Activated CD8-positive, alpha-beta T cell treated with anti-CD3 and anti-CD28 coated beads, Interleukin-2, amount 10 ng/mL, durations not matched to agents 7 days and 5 days (primary cell): ENCODE data around the gene GYPA. TPM values are rescaled to one million over a fixed set of nuclear protein-coding genes. Genes with fewer than 3 reads are reported as not detected.
"Not testable (repeated sequence)": the region's sequence is repeated elsewhere in the genome, so short reads cannot be mapped to it uniquely, and the experiment has no call there.

ENCODE experiments used
- ATAC-seq: fragments of 150-1000 bp; cut with Tn5 transposase; one replicate; pipeline ENCODE4 v1.10.0; 2021; ENCODE audit warnings: moderate library complexity
- CTCF ChIA-PET: fragments of 350-600 bp; sonication (Branson Sonifier 250); formaldehyde crosslinking; loops from one replicate; lab custom pipeline; 2021; ENCODE audit warnings: antibody characterized with exemption; lab: Charles Lee
- POLR2A ChIA-PET: fragments of 350-600 bp; sonication (Branson Sonifier 250); formaldehyde crosslinking; loops from one replicate; lab custom pipeline; 2021; ENCODE audit warnings: antibody characterized with exemption; lab: Charles Lee
- DNase-seq: peaks from one replicate; pipeline ENCODE4 v3.0.0-alpha.2; 2020
- H3K27ac Mint-ChIP-seq: one replicate; pipeline ENCODE4 v1.8.0; 2021; ENCODE audit warnings: mild to moderate bottlenecking, mixed read lengths
- H3K27me3 Mint-ChIP-seq: one replicate; pipeline ENCODE4 v1.8.0; 2021; ENCODE audit warnings: low read depth, mixed read lengths
- H3K36me3 Mint-ChIP-seq: one replicate; pipeline ENCODE4 v1.8.0; 2021; ENCODE audit warnings: low read depth, mixed read lengths
- H3K4me1 Mint-ChIP-seq: one replicate; pipeline ENCODE4 v1.8.0; 2021; ENCODE audit warnings: low read depth, mixed read lengths
- H3K4me3 Mint-ChIP-seq: one replicate; pipeline ENCODE4 v1.8.0; 2021; ENCODE audit warnings: mild to moderate bottlenecking, mixed read lengths
- H3K9me3 Mint-ChIP-seq: one replicate; pipeline ENCODE4 v1.8.0; 2022; ENCODE audit warnings: mixed read lengths; ENCODE audit not compliant: insufficient read depth
- total RNA-seq, 2 experiments: library from RNA; stranded (reverse); gene quantifications; one replicate each; pipeline ENCODE4 v1.2.3, GENCODE V29; 2021

GYPA gene
- not detected for total RNA-seq

DNA sequence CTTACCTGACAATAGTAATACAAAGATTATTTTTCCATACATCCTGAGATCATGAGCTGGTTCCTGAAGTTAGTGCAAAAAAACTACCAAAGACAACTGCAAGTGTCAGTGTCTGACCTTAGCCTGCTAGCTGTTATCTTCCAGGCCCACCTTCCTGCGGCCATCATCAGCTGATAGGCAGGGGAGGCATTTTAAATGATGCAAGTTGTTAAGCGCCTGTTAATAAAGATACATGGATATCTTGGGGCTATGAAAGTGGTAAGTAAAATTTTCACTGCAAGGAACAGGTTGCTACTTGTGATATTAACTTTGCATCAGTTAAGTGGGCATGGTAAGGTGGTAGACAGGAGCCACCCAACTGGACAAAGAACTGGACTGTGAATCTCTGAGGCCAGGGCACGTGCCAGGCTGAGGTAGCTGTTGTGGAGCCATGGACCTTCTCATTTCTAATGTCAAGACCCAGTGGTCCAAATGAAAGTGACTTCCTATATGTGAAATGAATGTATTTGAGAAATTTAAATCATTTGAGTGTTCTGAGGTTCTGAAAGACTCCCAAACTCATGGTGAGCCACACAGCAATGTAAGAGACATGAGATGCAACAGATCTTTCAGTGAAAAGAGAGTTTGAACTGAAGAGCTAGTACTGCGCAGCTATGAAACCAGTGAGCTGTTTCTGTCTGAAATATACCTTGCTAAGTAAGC lies at the start of gene GYPA:
Gene GYPA (minus strand): TSS at position 125 of the 702 bp plus-strand sequence. CDS start 83 bp downstream, at position 42.
- H3K9me3 Mint-ChIP-seq, H3K4me1 Mint-ChIP-seq, POLR2A ChIA-PET, ATAC-seq, H3K4me3 Mint-ChIP-seq, H3K36me3 Mint-ChIP-seq, H3K27ac Mint-ChIP-seq, H3K27me3 Mint-ChIP-seq, CTCF ChIA-PET, DNase-seq: not testable (repeated sequence)

DNA sequence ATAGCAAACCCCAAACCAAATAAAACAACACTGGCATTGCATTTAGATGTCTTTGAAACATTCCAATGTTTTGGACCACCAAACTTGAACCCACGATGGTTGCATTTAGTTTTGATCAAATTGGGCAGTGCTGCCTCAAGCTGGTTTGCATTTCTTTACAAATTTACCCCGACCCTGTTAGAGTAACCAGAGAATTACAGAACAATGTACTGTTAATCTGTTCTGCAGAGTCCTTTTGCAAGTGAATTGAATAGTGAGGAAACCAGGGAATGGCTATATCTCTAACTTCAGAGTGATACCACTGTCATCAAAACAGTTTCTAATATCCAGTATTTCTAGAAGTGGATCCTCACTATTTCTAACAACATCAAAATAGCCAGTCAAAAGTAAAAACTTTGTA lies 49.5 kb upstream of the GYPA start:
- ChIA-PET CTCF (no interaction called here), POLR2A (no interaction called here)
- Mint-ChIP-seq H3K27me3 (peaks cover 3% of the 10 kb centered on the region), H3K4me1 (no peaks in the 10 kb centered on the region), H3K9me3 (no peaks in the 10 kb centered on the region), H3K36me3 (no peaks in the 10 kb centered on the region), H3K4me3 (no peak overlapping the region), H3K27ac (no peak overlapping the region)
- no peak for DNase-seq
- no peak for ATAC-seq

DNA sequence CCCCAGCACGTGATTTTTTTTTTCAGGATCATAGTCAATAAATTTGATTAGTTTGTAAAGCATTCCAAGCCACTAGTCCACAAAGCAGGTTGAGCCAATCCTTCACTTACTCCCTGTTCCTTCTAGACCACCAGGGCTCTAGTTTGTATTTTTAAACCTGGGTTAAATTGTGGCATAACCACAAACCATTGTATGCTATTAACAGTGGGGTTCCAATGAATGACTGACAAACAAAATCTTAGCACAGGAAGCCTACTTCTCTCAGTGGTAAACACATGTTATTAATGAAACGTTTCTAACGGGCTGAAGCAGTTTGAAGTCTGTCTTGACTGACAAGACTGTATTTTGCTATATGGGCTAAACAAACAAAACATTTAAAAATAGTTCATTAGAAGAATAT lies 48.6 kb upstream of the GYPA start:
- CTCF ChIA-PET, result no interaction called here
- no peaks in the 10 kb centered on the region for H3K36me3 Mint-ChIP-seq
- H3K27me3 Mint-ChIP-seq, result peaks cover 5% of the 10 kb centered on the region
- no peak for ATAC-seq
- no peaks in the 10 kb centered on the region for H3K9me3 Mint-ChIP-seq
- no peak for DNase-seq
- no peaks in the 10 kb centered on the region for H3K4me1 Mint-ChIP-seq
- no peak overlapping the region for H3K4me3 Mint-ChIP-seq
- POLR2A ChIA-PET, result no interaction called here
- no peak overlapping the region for H3K27ac Mint-ChIP-seq

DNA sequence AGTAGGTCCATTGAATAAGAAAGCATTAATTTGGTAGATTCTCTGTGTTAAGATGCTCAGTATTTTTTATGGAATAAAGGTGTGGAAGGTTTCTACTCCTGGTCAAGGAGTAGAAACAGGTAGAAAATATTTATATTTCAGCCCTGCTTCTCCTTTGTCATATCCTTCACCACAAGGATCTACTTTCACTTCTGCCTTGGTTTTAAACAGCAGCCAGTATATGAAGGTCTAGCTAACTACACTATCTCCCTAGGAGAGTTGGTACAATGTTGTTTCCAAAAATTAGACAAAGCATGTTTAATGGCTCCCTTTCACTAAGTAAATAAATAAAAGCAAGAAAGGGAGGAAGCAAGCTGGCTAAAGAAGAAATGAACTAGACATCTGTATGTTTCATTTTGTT lies 44.6 kb upstream of the GYPA start:
- POLR2A ChIA-PET, result no interaction called here
- no peaks in the 10 kb centered on the region for H3K36me3 Mint-ChIP-seq
- CTCF ChIA-PET, result no interaction called here
- no peaks in the 10 kb centered on the region for H3K4me1 Mint-ChIP-seq
- ATAC-seq (no peak), DNase-seq (no peak)
- H3K27ac Mint-ChIP-seq, result no peak overlapping the region
- no peaks in the 10 kb centered on the region for H3K9me3 Mint-ChIP-seq
- H3K4me3 Mint-ChIP-seq, result no peak overlapping the region
- peaks cover 7% of the 10 kb centered on the region for H3K27me3 Mint-ChIP-seq

DNA sequence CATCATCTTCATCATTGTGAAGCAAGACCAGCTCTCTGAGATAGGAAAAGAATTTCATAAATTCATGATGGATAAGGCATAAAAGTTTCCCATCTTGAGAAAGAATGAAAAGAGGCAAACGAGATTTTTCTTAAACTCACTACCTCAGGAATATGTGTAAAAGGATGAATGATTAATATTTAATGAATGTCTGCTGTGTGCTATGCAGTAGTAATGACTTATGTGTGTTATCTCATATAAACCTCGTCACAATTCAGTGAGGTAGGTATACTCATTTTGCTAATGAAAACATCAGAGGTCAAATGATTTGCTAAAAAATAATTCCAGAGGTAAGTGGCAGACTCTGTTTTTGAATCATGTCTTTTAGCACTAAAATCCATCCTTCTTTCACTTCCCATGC lies 42.6 kb upstream of the GYPA start:
- peaks cover 7% of the 10 kb centered on the region for H3K27me3 Mint-ChIP-seq

DNA sequence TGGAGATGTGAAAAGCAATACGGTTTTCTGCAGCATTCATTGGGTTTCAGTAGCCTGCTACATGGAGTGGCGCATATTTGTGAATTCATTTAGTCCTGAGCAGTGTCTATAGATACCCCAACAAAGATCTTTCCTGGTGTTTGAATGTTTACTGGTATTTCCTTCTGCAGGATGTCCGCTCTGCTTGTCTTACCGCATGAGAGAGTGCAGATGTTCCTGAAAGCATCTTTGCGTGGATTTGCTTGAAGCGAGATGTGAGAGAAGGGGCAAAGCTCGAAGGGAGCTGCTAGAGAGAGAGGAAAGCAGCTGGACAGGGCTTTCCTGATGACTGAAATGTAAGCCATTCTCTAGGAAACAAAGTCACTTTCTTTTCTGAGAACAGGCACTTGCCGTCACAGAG lies 40.9 kb upstream of the GYPA start:
- no peak for ATAC-seq
- Mint-ChIP-seq H3K4me1 (peaks cover 4% of the 10 kb centered on the region), H3K36me3 (no peaks in the 10 kb centered on the region), H3K27me3 (peaks cover 7% of the 10 kb centered on the region), H3K4me3 (no peak overlapping the region), H3K27ac (no peak overlapping the region), H3K9me3 (no peaks in the 10 kb centered on the region)
- ChIA-PET POLR2A (no interaction called here), CTCF (no interaction called here)
- DNase-seq, result no peak

More for the DNA sequence above, 42.6 kb upstream of the GYPA start:
- Mint-ChIP-seq H3K4me1 (peaks cover 4% of the 10 kb centered on the region), H3K27ac (no peak overlapping the region), H3K9me3 (no peaks in the 10 kb centered on the region), H3K4me3 (no peak overlapping the region), H3K36me3 (no peaks in the 10 kb centered on the region)
- DNase-seq, result no peak
- ATAC-seq, result no peak
- POLR2A ChIA-PET, result no interaction called here
- CTCF ChIA-PET, result no interaction called here

DNA sequence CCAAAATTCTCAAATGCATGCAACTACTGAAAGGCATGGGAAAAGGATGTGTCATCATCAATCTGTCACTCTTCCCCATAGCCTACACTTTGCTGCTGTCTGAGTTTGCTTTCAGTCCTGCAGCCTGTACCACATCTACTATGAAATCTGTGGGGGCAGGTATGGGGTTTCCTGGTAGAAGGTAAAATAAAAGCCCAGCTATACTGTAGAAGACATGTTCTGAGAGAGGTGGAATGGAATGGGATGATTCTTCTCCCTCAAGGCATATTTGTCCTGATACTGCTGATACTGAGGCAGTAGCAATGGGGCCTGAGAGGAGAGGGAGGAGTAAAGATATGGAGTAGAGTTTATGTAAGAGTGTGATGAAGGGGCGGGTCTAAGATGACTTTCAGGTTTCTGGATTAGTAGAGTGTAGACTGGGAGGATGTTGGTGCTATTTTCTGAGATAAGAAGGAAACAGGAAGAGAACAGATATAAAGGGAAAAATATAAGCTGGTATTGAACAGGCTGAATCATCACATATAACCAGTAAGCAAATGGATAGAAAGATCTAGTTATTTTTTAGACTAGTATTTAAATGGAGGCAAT lies 38.7 kb upstream of the GYPA start:
- ChIA-PET POLR2A (no interaction called here), CTCF (no interaction called here)
- ATAC-seq (no peak), DNase-seq (no peak)
- Mint-ChIP-seq H3K4me1 (peaks cover 14% of the 10 kb centered on the region), H3K4me3 (no peak overlapping the region), H3K36me3 (no peaks in the 10 kb centered on the region), H3K9me3 (no peaks in the 10 kb centered on the region), H3K27ac (no peak overlapping the region), H3K27me3 (peaks cover 3% of the 10 kb centered on the region)

DNA sequence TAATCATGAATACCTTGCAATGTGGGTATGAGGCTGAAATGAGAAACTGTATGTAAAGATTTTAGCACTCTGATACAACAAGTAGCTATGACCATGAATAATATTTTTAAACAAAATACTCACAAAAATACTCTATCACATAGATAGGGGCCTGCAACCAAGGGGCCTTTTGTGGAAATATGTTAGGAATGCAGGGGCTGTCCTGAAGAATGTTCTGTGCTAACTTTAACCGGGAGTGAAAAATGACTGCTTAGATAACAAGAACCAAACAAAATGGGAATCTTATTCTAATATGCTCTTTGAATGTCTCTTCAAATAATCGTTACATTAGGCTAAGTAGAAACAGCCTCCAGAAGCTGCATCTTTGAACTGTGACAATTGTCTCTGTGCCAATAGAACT lies 37.9 kb upstream of the GYPA start:
- Mint-ChIP-seq H3K27me3 (no peaks in the 10 kb centered on the region), H3K4me3 (no peak overlapping the region), H3K9me3 (no peaks in the 10 kb centered on the region), H3K27ac (no peak overlapping the region), H3K36me3 (no peaks in the 10 kb centered on the region), H3K4me1 (peaks cover 17% of the 10 kb centered on the region)
- ChIA-PET POLR2A (no interaction called here), CTCF (interaction anchor here (1.1 kb wide), 1 partner anchor 11 kb away, joined by 3 read pairs; no protein-coding TSS in a partner anchor)
- no peak for DNase-seq
- no peak for ATAC-seq

DNA sequence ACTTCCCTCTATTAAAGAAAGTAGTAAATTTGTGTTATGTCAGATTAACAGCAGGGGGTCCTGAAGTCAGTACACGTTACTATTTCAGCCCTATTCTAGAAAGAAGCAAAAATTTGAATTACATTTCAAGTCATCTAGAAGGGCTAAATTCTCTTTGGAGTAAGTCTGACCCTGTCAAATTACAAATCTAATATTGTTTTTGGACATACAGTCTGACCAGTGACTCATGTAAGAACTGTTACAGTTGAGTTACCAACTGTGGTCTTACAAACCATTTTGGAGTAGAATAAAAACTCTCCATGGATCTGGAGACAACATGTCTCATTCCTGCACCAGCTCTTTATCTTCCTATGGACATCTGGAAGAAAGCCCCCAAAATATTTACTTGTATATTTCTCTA lies 36.0 kb upstream of the GYPA start:
- no peak overlapping the region for H3K4me3 Mint-ChIP-seq
- ChIA-PET CTCF (no interaction called here), POLR2A (no interaction called here)
- H3K36me3 Mint-ChIP-seq, result no peaks in the 10 kb centered on the region
- peaks cover 2% of the 10 kb centered on the region for H3K27me3 Mint-ChIP-seq
- no peak for DNase-seq
- no peaks in the 10 kb centered on the region for H3K9me3 Mint-ChIP-seq
- no peak for ATAC-seq
- no peak overlapping the region for H3K27ac Mint-ChIP-seq
- peaks cover 17% of the 10 kb centered on the region for H3K4me1 Mint-ChIP-seq

DNA sequence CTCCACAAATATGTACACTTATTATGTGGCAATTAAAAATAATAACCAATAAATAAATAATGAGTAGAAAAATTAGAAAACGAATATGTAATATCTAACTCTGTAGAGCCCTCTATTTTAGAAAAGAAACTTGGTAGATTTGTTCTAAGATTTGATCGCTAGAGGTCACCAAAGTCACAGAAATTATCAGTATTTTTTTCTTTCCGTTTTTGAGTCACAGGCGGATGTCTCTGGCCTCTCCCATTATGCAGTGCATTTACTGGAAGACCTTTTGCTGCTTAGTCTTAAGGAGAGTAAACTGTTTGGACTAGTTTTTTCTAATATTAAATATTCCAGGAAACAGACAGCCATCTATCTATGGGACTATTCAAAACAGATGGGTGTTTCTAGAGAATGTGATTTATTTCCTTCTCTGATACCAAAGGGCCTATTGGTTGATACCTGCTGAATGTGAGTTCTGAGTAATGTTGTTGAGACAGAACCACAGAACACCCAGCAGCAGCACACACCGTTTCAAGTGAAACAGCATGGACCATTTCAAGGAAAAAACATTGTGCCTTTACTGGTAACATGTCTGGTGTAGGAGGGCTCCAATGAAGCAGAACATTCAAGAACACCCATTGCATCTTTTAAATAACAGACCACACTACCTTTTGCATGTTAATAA lies 34.0 kb upstream of the GYPA start:
- peaks cover 17% of the 10 kb centered on the region for H3K4me1 Mint-ChIP-seq
- H3K27ac Mint-ChIP-seq, result no peak overlapping the region
- peak; percentile 44 for DNase-seq
- no peak overlapping the region for H3K4me3 Mint-ChIP-seq
- no peaks in the 10 kb centered on the region for H3K9me3 Mint-ChIP-seq
- CTCF ChIA-PET, result interaction anchor here (0.9 kb wide), 1 partner anchor 610 kb away, joined by 3 read pairs; no protein-coding TSS in a partner anchor
- H3K36me3 Mint-ChIP-seq, result no peaks in the 10 kb centered on the region
- H3K27me3 Mint-ChIP-seq, result peaks cover 5% of the 10 kb centered on the region
- POLR2A ChIA-PET, result no interaction called here
- peak; percentile 82 for ATAC-seq

DNA sequence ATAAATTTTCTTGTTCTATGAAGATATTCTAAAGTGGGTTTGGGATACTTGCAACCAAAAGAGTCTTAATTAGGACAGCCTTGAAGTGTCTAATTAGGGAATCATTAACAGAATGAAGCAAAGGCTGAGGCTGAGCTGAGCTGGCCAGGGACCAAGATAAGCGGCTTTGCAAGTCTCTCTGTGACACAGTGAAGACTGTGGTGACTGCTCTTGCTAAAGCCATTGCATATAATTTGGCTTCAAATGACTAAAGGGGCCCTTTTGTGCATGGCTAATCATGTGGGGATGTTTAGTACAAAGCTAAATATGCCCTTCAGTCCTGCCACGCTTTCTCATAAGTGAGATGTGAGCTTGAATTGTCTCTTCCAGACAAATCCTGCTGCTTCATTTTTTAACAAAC lies 31.2 kb upstream of the GYPA start:
- Mint-ChIP-seq H3K36me3 (no peaks in the 10 kb centered on the region), H3K9me3 (no peaks in the 10 kb centered on the region), H3K27ac (no peak overlapping the region), H3K27me3 (peaks cover 13% of the 10 kb centered on the region), H3K4me1 (peaks cover 13% of the 10 kb centered on the region), H3K4me3 (no peak overlapping the region)
- no peak for DNase-seq
- POLR2A ChIA-PET, result no interaction called here
- ATAC-seq, result no peak
- CTCF ChIA-PET, result interaction anchor here (0.9 kb wide), 2 partner anchors 616 to 890 kb away, joined by 3 read pairs; no protein-coding TSS in a partner anchor

DNA sequence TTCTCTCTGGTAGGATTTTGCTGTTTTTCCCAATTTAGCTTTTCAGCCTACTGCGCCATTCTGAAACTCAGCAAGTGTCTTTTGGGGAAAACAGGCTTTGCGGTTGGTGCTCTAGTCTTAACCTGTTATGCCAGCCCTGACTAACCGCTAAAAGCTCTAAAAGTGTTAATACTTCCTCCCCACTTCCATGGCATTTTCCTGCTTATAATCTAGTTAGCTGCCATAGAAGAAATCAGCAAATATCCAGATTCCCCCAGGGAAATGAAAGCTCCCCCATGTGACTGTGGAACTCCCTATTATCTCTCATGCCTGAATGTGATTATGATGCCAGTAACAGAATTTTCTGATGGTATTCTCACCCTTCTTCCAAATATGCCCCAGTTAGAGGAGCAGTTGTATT lies 28.7 kb upstream of the GYPA start:
- Mint-ChIP-seq H3K36me3 (no peaks in the 10 kb centered on the region), H3K4me1 (peaks cover 3% of the 10 kb centered on the region), H3K4me3 (no peak overlapping the region), H3K27ac (no peak overlapping the region), H3K27me3 (peaks cover 13% of the 10 kb centered on the region), H3K9me3 (no peaks in the 10 kb centered on the region)
- ChIA-PET CTCF (no interaction called here), POLR2A (no interaction called here)
- no peak for DNase-seq
- ATAC-seq, result no peak
